H1 (cell line): ENCODE measurements around the gene TLR4. TPM values are rescaled to one million over a fixed set of nuclear protein-coding genes. Genes with fewer than 3 reads are reported as not detected.

Experiments
- CTCF ChIA-PET: fragments of 300-600 bp; sonication (Branson Sonifier 250); formaldehyde crosslinking; loops from one replicate; lab custom pipeline; 2021; ENCODE audit not compliant: partially characterized antibody; lab: Charles Lee
- POLR2A ChIA-PET: fragments of 300-600 bp; sonication (Branson Sonifier 250); formaldehyde crosslinking; loops from one replicate; lab custom pipeline; 2021; ENCODE audit warnings: inconsistent platforms; ENCODE audit not compliant: partially characterized antibody; lab: Charles Lee
- DNase-seq, 2 experiments: peaks; one replicate each; pipeline versions ENCODE4 v3.0.0 to v3.0.0-alpha.2; 2010 to 2022; ENCODE audit warnings: low spot score in 2 of 2, low read depth in 1 of 2, mixed read lengths in 1 of 2
- FAIRE-seq: peaks from 2 replicates; lab custom pipeline; 2011; peaks lifted over from hg19 to GRCh38; lab: Jason Lieb, UNC
- H2AFZ ChIP-seq: 2 replicates; pipeline ENCODE4 v1.8.1; 2012; ENCODE audit warnings: low read length, inconsistent platforms
- H2AK5ac ChIP-seq: 2 replicates; pipeline ENCODE4 v1.6.1; 2013; ENCODE audit warnings: low read depth, low read length
- H2BK120ac ChIP-seq: replicated peaks from 2 replicates; pipeline ENCODE3; 2013; ENCODE audit warnings: low read depth, low read length, inconsistent platforms
- H2BK12ac ChIP-seq: 2 replicates; pipeline ENCODE4 v1.6.1; 2013; ENCODE audit warnings: low read depth, low read length
- H2BK15ac ChIP-seq: 2 replicates; pipeline ENCODE4 v1.6.1; 2013; ENCODE audit warnings: low read length
- H2BK20ac ChIP-seq: 2 replicates; pipeline ENCODE4 v1.6.1; 2013; ENCODE audit warnings: low read length
- H2BK5ac ChIP-seq: 2 replicates; pipeline ENCODE4 v1.6.1; 2013; ENCODE audit warnings: low read depth, low read length
- H3K14ac ChIP-seq: 2 replicates; pipeline ENCODE4 v1.6.1; 2013; ENCODE audit warnings: inconsistent platforms; ENCODE audit not compliant: insufficient read length
- H3K18ac ChIP-seq: 2 replicates; pipeline ENCODE4 v1.6.1; 2013; ENCODE audit warnings: low read length; ENCODE audit errors: extremely low read depth
- H3K23ac ChIP-seq: 2 replicates; pipeline ENCODE4 v1.6.1; 2013; ENCODE audit warnings: inconsistent platforms; ENCODE audit not compliant: insufficient read length
- H3K23me2 ChIP-seq: 2 replicates; pipeline ENCODE4 v1.6.1; 2013; ENCODE audit warnings: low read depth, low read length
- H3K27ac ChIP-seq: 2 replicates; pipeline ENCODE4 v1.6.1; 2011; ENCODE audit warnings: low read depth, low read length, inconsistent platforms
- H3K27me3 ChIP-seq, 4 experiments: replicated peaks in 1 of 4; 1 replicate in 1 of 4; 2 replicates in 3 of 4; pipeline versions ENCODE4 v1.6.1 to v1.8.1; 2011 to 2013; ENCODE audit warnings: low read length in 3 of 4, mild to moderate bottlenecking in 3 of 4, inconsistent platforms in 2 of 4, mixed read lengths in 2 of 4, moderate library complexity in 1 of 4; ENCODE audit not compliant: control insufficient read depth in 3 of 4, insufficient read depth in 3 of 4; ENCODE audit errors: extremely low read depth in 1 of 4
- H3K36me3 ChIP-seq, 4 experiments: 2 replicates each; pipeline versions ENCODE4 v1.6.1 to v1.8.1; 2011 to 2013; ENCODE audit warnings: mild to moderate bottlenecking in 4 of 4, low read length in 3 of 4, moderate library complexity in 2 of 4, control low read depth in 1 of 4, inconsistent platforms in 1 of 4; ENCODE audit not compliant: insufficient read depth in 4 of 4, control insufficient read depth in 2 of 4
- H3K4ac ChIP-seq: replicated peaks from 2 replicates; pipeline ENCODE3; 2013; ENCODE audit warnings: low read length, low read depth, mixed read lengths, inconsistent platforms; ENCODE audit not compliant: insufficient read length
- H3K4me1 ChIP-seq, 4 experiments: replicated peaks in 1 of 4; 1 replicate in 1 of 4; 2 replicates in 3 of 4; pipeline versions ENCODE4 v1.6.1 to v1.8.1; 2011 to 2013; ENCODE audit warnings: low read length in 3 of 4, inconsistent platforms in 2 of 4, mixed read lengths in 1 of 4; ENCODE audit not compliant: insufficient read depth in 4 of 4, control insufficient read depth in 3 of 4
- H3K4me2 ChIP-seq, 2 experiments: 2 replicates each; pipeline versions ENCODE4 v1.6.1 to v1.8.1; 2011 to 2013; ENCODE audit warnings: low read depth in 2 of 2, low read length in 2 of 2, control low read depth in 1 of 2, inconsistent platforms in 1 of 2, mild to moderate bottlenecking in 1 of 2; ENCODE audit not compliant: insufficient read depth in 1 of 2
- H3K4me3 ChIP-seq, 4 experiments: fragments of 200-600, 300-600 bp in 1 of 4; sonication (generic), shearing (Covaris generic), sonication (Bioruptor Twin) in 1 of 4; 2 replicates each; pipeline versions ENCODE4 v1.5.1 to v1.8.1; 2011 to 2016; ENCODE audit warnings: low read length in 4 of 4, low read depth in 3 of 4, control low read depth in 2 of 4, inconsistent platforms in 2 of 4, mild to moderate bottlenecking in 2 of 4, mixed read lengths in 1 of 4, moderate library complexity in 1 of 4; ENCODE audit not compliant: insufficient read depth in 2 of 4; ENCODE audit errors: extremely low read depth in 1 of 4
- H3K56ac ChIP-seq: replicated peaks from 2 replicates; pipeline ENCODE3; 2013; ENCODE audit warnings: low read depth, mild to moderate bottlenecking, mixed read lengths, low read length, inconsistent platforms; ENCODE audit not compliant: insufficient read length
- H3K79me1 ChIP-seq: 2 replicates; pipeline ENCODE4 v1.6.1; 2013; ENCODE audit warnings: low read depth, low read length, control low read depth
- H3K79me2 ChIP-seq, 2 experiments: 2 replicates each; pipeline versions ENCODE4 v1.6.1 to v1.8.1; 2012 to 2013; ENCODE audit warnings: low read length in 2 of 2, mild to moderate bottlenecking in 2 of 2, inconsistent platforms in 1 of 2; ENCODE audit not compliant: insufficient read depth in 2 of 2, control insufficient read depth in 1 of 2
- H3K9ac ChIP-seq, 4 experiments: replicated peaks in 1 of 4; 1 replicate in 1 of 4; 2 replicates in 3 of 4; pipeline versions ENCODE4 v1.6.1 to v1.8.1; 2011 to 2013; ENCODE audit warnings: low read depth in 3 of 4, low read length in 3 of 4, control low read depth in 2 of 4, mild to moderate bottlenecking in 2 of 4, moderate library complexity in 2 of 4, inconsistent platforms in 1 of 4; ENCODE audit errors: extremely low read depth in 1 of 4
- H3K9me3 ChIP-seq, 2 experiments: 2 replicates each; pipeline versions ENCODE4 v1.6.1 to v1.8.1; 2012 to 2013; ENCODE audit warnings: mild to moderate bottlenecking in 2 of 2, moderate library complexity in 2 of 2, control low read depth in 1 of 2, inconsistent platforms in 1 of 2, low read depth in 1 of 2, low read length in 1 of 2, mixed read lengths in 1 of 2; ENCODE audit not compliant: insufficient read depth in 2 of 2
- H4K20me1 ChIP-seq, 2 experiments: replicated peaks in 1 of 2; 2 replicates each; pipeline versions ENCODE3 to v1.8.1; 2011 to 2013; ENCODE audit warnings: inconsistent platforms in 2 of 2, low read length in 2 of 2, mild to moderate bottlenecking in 1 of 2; ENCODE audit not compliant: insufficient read depth in 2 of 2, control insufficient read depth in 1 of 2
- H4K5ac ChIP-seq: 2 replicates; pipeline ENCODE4 v1.6.1; 2013; ENCODE audit warnings: low read length, low read depth, mixed read lengths, inconsistent platforms; ENCODE audit not compliant: insufficient read length
- H4K8ac ChIP-seq: 2 replicates; pipeline ENCODE4 v1.8.0; 2013; ENCODE audit warnings: mild to moderate bottlenecking, moderate library complexity, low read length, inconsistent platforms; ENCODE audit not compliant: insufficient read depth; ENCODE audit errors: extremely low read depth
- H4K91ac ChIP-seq: replicated peaks from 2 replicates; pipeline ENCODE3; 2013; ENCODE audit warnings: low read length, mixed read lengths, inconsistent platforms; ENCODE audit not compliant: insufficient read length
- BACH1 ChIP-seq: IDR thresholded peaks from 2 replicates; pipeline ENCODE4 v1.6.1; 2012; ENCODE audit warnings: low read length, improper control_type of control experiment
- GABPA ChIP-seq: IDR thresholded peaks from 2 replicates; pipeline ENCODE4 v1.6.1; 2011; ENCODE audit warnings: mild to moderate bottlenecking, low read length, moderate library complexity, borderline replicate concordance; ENCODE audit not compliant: insufficient read depth
- GTF2F1 ChIP-seq: IDR thresholded peaks from 2 replicates; pipeline ENCODE4 v1.6.1; 2012; ENCODE audit warnings: low read depth, low read length, improper control_type of control experiment, borderline replicate concordance
- KDM1A ChIP-seq: fragments of 200-600, 300-600 bp; sonication (generic); IDR thresholded peaks from 2 replicates; pipeline ENCODE4 v1.7.1; 2016; ENCODE audit warnings: mild to moderate bottlenecking, low read length, borderline replicate concordance
- SUZ12 ChIP-seq: fragments of 200-600 bp; sonication (generic); IDR thresholded peaks from 2 replicates; pipeline ENCODE4 v1.6.1; 2012; ENCODE audit warnings: mild to moderate bottlenecking, inconsistent platforms, low read length, moderate library complexity, mixed read lengths
- WGBS, 2 experiments: shearing (Covaris generic) in 1 of 2; methylation state at CpG; one replicate each; pipeline versions ENCODE4 v1.1.6 to v1.1.7; 2013 to 2015; ENCODE audit warnings: low lambda C conversion rate in 2 of 2, mixed read lengths in 2 of 2, inconsistent platforms in 1 of 2, low coverage in 1 of 2, missing lambda C conversion rate in 1 of 2; ENCODE audit not compliant: insufficient replicate concordance in 2 of 2, insufficient coverage in 1 of 2, insufficient read length in 1 of 2; ENCODE audit errors: extremely low coverage in 1 of 2, missing lambda C conversion rate in 1 of 2; 5-methylcytosine and 5-hydroxymethylcytosine counted together
- polyA plus RNA-seq, 7 experiments: library from polyadenylated mRNA; depleted of rRNA in 3 of 7; stranded (reverse) in 5 of 7; unstranded in 2 of 7; fragments of >200 nt in 5 of 7; fragments of 200-250 nt in 2 of 7; gene quantifications; 1 replicate in 5 of 7; 2 replicates in 1 of 7; 4 replicates in 1 of 7; pipeline versions ENCODE4 v1.2.1 to v1.2.3, GENCODE V29; 2011 to 2013; ENCODE audit warnings: missing spikeins in 2 of 7, mixed read lengths in 2 of 7
- total RNA-seq: library from RNA; stranded (reverse); fragmentation: NEBNext Ultra II Directional; extraction: Animal tissue kit (Norgen Biotek cat#: 25700); gene quantifications from 2 replicates; pipeline ENCODE4 v1.2.1, GENCODE V29; 2021

Gene TLR4
- total and polyA plus RNA-seq, 2 of the 8 experiments (the other 6 are each of a cell fraction or from before 2014, with no cell fraction given): 0.02 to 0.17 TPM

DNA sequence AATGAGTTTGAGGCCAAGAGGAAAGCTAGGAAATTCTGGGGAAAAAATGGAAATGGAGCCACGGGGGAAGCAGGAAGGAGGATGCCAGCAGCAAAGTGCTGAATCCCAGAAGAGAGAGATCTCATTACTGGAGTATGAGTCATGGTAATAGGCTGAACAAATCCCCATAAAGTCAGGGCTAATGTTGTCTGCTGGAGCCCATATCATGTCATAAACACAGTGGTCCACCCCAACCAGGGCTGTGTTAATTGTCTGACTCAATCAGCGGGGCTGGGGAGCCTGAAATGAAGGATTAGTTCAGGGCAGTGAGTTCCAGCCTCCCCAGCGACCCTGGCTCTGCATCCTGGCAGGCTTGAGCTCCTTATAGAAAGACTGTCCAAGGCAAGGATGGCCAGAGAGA is 68.8 kb downstream of the TLR4 start:
- Histone ChIP-seq H3K79me2 (no peaks in the 10 kb centered on the region), H4K20me1 (no peaks in the 10 kb centered on the region), H3K4me3 (no peak overlapping the region), H3K9ac (no peak overlapping the region), H2BK15ac (no peak overlapping the region), H4K91ac (no peak overlapping the region), H3K14ac (no peak overlapping the region), H3K9me3 (no peaks in the 10 kb centered on the region), H3K23me2 (no peaks in the 10 kb centered on the region; the same call in 1 of the 2 replicates), H3K23ac (no peak overlapping the region), H2BK120ac (no peak overlapping the region), H3K27ac (no peak overlapping the region), H2AK5ac (no peak overlapping the region), H3K4me2 (no peak overlapping the region), H3K79me1 (no peaks in the 10 kb centered on the region), H4K8ac (no peak overlapping the region), H3K27me3 (no peaks in the 10 kb centered on the region; a peak in 1 of 7 replicates), H3K56ac (no peak overlapping the region), H3K4ac (no peak overlapping the region), H3K18ac (no peak overlapping the region), H3K4me1 (peaks cover 0 to 11% (median 1%) of the 10 kb centered on the region in 4 experiments; a peak in 2 of 7 replicates), H2AFZ (no peak overlapping the region), H2BK5ac (no peak overlapping the region), H3K36me3 (no peaks in the 10 kb centered on the region), H2BK12ac (no peak overlapping the region), H2BK20ac (no peak overlapping the region), H4K5ac (no peak overlapping the region)
- CTCF ChIA-PET: interaction anchor here (0.8 to 1.4 kb wide), 2 partner anchors 11 to 14 kb away, joined by 3 read pairs; no protein-coding TSS in a partner anchor
- DNase-seq (no peak), FAIRE-seq (no peak)
- 85% methylated on average over 2 of the region's 3 CpGs; no CpG with 5 or more reads in 1 of the 2 experiments for WGBS, 2 experiments
- POLR2A ChIA-PET: no interaction called here
- TF ChIP-seq GTF2F1: no peak
- TF ChIP-seq KDM1A: no peak
- no peak for TF ChIP-seq GABPA
- TF ChIP-seq SUZ12: no peak
- TF ChIP-seq BACH1: no peak
